Endometrium (tissue), 2 donors: ENCODE data around the gene ITGB8.
A peak's percentile ranks its signal among the peaks of the same experiment; 100 is the strongest.
"Not testable (repeated sequence)": the region's sequence is repeated elsewhere in the genome, so short reads cannot be mapped to it uniquely, and the experiment has no call there.

ENCODE experiments used
- FAIRE-seq: peaks from 2 replicates; lab custom pipeline; 2012; peaks lifted over from hg19 to GRCh38; lab: Jason Lieb, UNC
- donor health status: control.
- donor health status: control.

The ITGB8 gene

GRCh38 chr7:20330239-20330927 is at the start of gene ITGB8:
ITGB8 (plus strand) TSS chr7:20330900; CDS start chr7:20331807, 907 bp downstream.
- FAIRE-seq, result no peak

DNA sequence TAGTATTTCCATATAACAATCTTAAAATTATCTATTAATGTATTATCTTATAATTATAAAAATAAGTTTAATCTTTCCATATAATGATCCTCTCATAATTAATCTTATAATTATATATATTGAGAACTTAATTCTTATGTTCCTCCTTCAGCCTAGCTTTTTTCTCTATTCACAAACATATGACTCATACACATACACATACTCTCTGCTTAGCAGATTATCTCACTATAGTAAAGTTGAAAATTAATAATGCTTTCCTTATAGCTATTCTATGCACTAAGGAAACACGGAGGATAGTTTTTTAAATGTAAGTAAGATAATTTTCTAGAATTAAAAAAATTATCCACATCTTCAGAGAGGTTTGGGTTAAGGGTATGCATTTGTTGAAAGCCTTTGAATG is 47.7 kb upstream of the ITGB8 start:
- peak; percentile 67 for FAIRE-seq

- FAIRE-seq, result no peak
Measured at GRCh38 chr7:20283385-20283784, 47.3 kb upstream of the ITGB8 start.

DNA sequence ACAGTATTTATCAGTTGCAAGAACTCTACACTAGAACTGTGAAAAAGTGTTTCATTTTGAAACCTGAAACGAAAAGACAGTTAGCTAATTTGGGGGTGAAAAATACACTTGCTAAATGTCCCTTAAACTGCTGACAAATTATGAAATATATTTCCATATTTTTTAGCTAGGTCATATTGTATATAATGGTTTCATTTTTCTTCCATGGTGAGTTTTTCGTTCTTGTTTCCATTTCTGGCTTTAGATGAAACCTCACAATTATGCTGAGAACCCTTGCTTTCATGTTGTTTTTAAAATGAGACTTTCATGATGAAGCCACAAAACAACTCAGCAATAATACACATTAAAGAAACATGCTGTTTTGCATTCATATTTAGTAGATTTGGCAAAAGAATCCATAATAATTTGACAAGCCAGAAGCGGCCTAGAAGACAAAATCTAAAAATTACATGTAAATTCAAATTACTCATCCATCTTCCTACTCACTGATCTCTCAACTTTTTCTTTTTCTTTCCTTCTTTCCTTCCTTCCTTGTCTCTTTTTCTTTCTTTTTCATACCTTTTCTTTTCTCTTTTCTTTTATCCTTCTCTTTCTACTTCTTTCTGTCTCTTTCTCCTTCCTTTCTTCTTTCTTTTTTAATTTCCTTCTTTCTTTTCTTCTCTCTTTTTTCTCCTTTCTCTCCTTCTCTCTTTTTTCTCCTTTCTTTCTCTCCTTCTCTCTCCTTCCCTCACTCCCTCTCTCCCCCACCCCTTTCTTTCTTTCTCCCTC is 46.5 kb upstream of the ITGB8 start:
- peak; percentile 96 for FAIRE-seq

GRCh38 chr7:20284771-20285143 is 45.9 kb upstream of the ITGB8 start:
- FAIRE-seq, result no peak

GRCh38 chr7:20287317-20287716 is 43.4 kb upstream of the ITGB8 start:
- FAIRE-seq, result no peak

GRCh38 chr7:20288036-20288435 is 42.7 kb upstream of the ITGB8 start:
- FAIRE-seq, result no peak

DNA sequence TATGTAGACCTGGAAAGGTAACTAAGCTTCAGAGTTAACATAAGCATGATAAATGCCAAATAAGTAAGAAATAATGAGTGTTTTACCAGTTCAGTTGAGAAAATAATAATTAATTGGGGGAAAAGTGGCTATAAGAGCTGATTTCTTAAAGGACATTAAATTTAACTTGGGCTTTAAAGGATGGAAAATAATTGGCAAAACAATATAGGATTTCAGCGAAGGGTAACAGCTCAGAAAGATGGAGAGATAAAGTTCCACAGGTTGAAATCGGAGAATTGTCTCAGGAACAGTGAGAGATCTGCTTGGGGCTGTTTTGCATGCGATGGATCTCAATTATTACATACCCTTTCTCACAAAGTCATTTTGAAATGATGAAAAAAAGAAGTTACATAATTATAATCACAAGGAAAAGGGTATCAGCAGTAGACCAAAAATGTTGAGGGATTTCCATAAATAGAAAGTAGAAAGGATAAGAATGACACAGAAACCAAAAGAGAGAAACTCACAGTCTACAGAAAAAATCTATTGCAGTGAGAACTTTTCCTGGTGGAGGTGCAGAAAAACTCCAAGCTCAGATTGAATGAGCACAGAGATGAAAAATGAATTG is 40.1 kb upstream of the ITGB8 start:
- no peak for FAIRE-seq

DNA sequence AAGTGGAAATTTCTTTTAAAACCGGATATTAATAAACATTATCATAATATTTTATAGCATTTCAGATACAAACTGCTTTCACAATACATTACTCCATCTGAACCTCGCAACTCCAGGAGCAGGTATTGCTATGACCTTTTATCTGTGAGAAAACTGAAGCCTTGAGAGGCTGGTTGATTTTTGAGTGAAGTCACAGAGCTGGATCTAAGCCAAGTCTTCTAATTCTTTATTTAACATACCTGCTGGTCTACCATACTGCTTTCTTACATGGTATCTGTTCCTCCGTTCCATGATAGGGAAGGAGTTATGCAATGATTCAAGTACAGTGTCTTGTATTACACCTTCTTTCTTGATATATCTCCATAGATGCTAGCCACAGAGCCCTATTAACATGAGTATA is 37.4 kb upstream of the ITGB8 start:
- FAIRE-seq, result no peak

DNA sequence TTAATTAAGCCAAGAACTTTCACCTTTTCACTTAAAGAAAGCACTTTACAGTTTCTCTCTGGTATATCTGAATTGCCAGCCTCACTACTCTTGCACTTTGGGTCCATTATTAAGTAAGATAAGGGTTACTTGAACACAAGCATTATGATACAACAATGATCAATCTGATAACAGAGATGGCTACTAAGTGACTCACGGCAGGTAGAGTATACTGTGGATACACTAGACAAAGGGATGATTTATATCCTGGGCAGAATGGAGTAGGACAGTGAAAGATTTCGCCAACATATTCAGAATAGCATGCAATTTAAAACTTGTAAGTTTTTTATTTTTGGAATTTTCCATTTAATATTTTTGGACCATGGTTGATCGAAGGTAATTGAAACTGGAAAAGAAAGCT is 34.3 kb upstream of the ITGB8 start:
- no peak for FAIRE-seq

- no peak for FAIRE-seq
Measured at GRCh38 chr7:20296901-20297300, 33.8 kb upstream of the ITGB8 start.

GRCh38 chr7:20298486-20298901 is 32.2 kb upstream of the ITGB8 start:
- FAIRE-seq, result no peak

DNA sequence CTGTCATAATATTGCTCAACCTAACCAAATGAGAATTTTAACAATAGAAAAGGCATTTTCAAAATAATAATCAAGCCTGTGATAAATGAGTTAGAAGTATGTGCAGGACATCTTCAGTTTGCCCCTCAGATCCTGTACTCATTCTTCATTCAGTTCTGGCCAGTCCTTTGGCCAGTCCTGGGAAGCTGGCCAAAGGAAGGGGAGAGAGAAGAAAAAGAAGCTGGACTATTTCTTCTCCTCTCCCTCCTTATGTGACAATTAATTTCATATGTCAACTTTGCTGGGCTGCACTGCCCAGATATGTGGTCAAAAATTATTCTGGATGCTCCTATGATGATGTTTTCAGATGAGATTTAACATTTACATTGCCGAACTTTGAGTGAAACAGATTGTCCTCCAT is 31.6 kb upstream of the ITGB8 start:
- FAIRE-seq, result no peak

DNA sequence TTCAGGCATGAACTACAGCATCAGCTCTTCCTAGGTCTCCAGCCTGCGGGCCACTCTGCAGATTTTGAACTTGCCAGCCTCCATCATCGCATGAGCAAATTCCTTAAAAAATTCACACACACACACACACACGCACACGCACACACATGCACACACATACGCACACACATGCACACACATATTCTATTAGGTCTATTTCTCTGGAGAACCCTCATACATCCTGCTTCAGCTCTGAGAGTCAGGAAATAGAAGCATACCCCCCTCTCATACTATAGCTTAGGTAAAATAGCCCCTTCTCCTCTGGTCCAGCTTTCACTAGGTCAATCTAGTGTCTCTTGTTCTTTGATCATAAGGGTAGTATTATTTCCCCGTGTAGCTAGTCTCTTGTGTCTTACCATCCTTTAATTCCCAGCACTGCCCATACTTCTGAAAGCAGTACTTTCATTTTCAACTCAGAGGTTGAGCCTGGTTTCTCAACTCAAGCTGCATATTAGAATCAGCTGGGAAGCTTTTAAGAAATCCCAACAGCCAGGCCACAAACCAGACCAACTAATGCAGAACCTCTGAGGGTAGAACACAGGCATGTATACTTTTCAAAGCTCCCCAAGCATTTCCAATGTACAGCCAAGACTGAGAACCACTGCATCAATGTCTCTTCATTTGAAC is 30.9 kb upstream of the ITGB8 start:
- FAIRE-seq, result no peak

- FAIRE-seq, result no peak
Measured at GRCh38 chr7:20301311-20301939, 29.3 kb upstream of the ITGB8 start.

DNA sequence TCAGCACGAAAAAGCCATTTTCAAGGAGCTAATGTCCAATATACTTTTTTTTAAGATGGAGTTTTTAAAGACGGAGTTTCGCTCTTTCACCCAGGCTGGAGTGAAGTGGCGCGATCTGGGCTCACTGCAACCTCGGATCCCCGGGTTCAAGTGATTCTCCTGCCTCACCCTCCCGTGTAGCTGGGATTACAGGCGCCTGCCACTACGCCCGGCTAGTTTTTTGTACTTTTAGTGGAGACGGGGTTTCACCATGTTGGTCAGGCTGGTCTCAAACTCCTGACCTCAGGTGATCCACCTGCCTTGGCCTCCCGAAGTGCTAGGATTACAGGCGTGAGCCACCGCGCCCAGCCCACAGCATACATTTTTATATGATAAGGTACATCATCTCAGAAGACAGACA is 28.4 kb upstream of the ITGB8 start:
- not testable (repeated sequence) for FAIRE-seq

- no peak for FAIRE-seq
Measured at GRCh38 chr7:20302891-20303290, 27.8 kb upstream of the ITGB8 start.

GRCh38 chr7:20304366-20304765 is 26.3 kb upstream of the ITGB8 start:
- no peak for FAIRE-seq

GRCh38 chr7:20305726-20306125 is 25.0 kb upstream of the ITGB8 start:
- FAIRE-seq, result no peak

GRCh38 chr7:20306180-20306946 is 24.3 kb upstream of the ITGB8 start:
- FAIRE-seq, result no peak

GRCh38 chr7:20307119-20307518 is 23.6 kb upstream of the ITGB8 start:
- no peak for FAIRE-seq

DNA sequence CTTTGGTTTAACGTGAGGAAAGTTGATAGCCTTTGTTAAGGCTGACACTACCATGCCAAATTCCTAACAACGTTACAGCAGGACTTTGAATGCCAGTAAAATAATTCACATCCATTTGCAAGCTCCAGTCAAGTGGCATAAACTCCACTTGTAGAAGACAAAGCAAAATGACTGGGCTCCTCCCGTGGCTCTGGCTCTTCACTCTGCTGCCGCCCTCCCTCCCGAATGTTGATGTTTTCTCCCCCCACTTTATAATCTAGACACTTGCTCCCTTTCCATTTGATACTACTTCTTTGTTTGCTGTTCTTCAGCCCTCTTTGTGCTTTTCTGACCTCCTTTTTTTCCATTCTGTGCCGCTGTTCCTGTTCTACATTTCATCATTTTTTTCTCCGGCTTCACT is 22.8 kb upstream of the ITGB8 start:
- no peak for FAIRE-seq
